GM18508 (cell line): Measurements from ENCODE around the gene RBFOX1.

Experiments used
- ATAC-seq: cut with Tn5 transposase; IDR thresholded peaks from one replicate; pipeline ENCODE4 v1.9.1; 2021; ENCODE audit warnings: moderate number of reproducible peaks; ENCODE audit not compliant: insufficient read depth, unreplicated experiment

The RBFOX1 gene

GRCh38 chr16:7332611-7333010 is at the start of gene RBFOX1:
Gene RBFOX1, plus strand, starts transcription at chr16:7332845.
- ATAC-seq = no peak

GRCh38 chr16:7284780-7285179 is 47.9 kb upstream of the RBFOX1 start:
- ATAC-seq = no peak

GRCh38 chr16:7285520-7285919 is 47.1 kb upstream of the RBFOX1 start:
- ATAC-seq = no peak

- ATAC-seq = no peak
Measured at GRCh38 chr16:7289299-7289698, 43.3 kb upstream of the RBFOX1 start.

GRCh38 chr16:7290682-7291081 is 42.0 kb upstream of the RBFOX1 start:
- no peak for ATAC-seq

- ATAC-seq = no peak
Measured at GRCh38 chr16:7294020-7294419, 38.6 kb upstream of the RBFOX1 start.

GRCh38 chr16:7303052-7303610 is 29.5 kb upstream of the RBFOX1 start:
- no peak for ATAC-seq

GRCh38 chr16:7303660-7304200 is 28.9 kb upstream of the RBFOX1 start:
- no peak for ATAC-seq

GRCh38 chr16:7304279-7304678 is 28.4 kb upstream of the RBFOX1 start:
- no peak for ATAC-seq

- ATAC-seq = no peak
Measured at GRCh38 chr16:7304958-7305357, 27.7 kb upstream of the RBFOX1 start.

- no peak for ATAC-seq
Measured at GRCh38 chr16:7313170-7313569, 19.5 kb upstream of the RBFOX1 start.

- no peak for ATAC-seq
Measured at GRCh38 chr16:7314163-7314562, 18.5 kb upstream of the RBFOX1 start.

- ATAC-seq = no peak
Measured at GRCh38 chr16:7315813-7316212, 16.8 kb upstream of the RBFOX1 start.

GRCh38 chr16:7316281-7316888 is 16.3 kb upstream of the RBFOX1 start:
- ATAC-seq = no peak

GRCh38 chr16:7317982-7318381 is 14.7 kb upstream of the RBFOX1 start:
- no peak for ATAC-seq

GRCh38 chr16:7318686-7319085 is 14.0 kb upstream of the RBFOX1 start:
- ATAC-seq = no peak

- no peak for ATAC-seq
Measured at GRCh38 chr16:7319514-7319913, 13.1 kb upstream of the RBFOX1 start.

- no peak for ATAC-seq
Measured at GRCh38 chr16:7321661-7322060, 11.0 kb upstream of the RBFOX1 start.

GRCh38 chr16:7324321-7324720 is 8.3 kb upstream of the RBFOX1 start:
- ATAC-seq = no peak

GRCh38 chr16:7325834-7326233 is 6.8 kb upstream of the RBFOX1 start:
- ATAC-seq = no peak

- ATAC-seq = no peak
Measured at GRCh38 chr16:7330709-7331108, 1.9 kb upstream of the RBFOX1 start.

- no peak for ATAC-seq
Measured at GRCh38 chr16:7331997-7332396, 648 bp upstream of the RBFOX1 start.
